Urinary bladder (tissue), 4 donors: ENCODE data around the gene OOSP3. TPM values are rescaled to one million over a fixed set of nuclear protein-coding genes. Genes with fewer than 3 reads are reported as not detected.
"Not testable (repeated sequence)": the region's sequence is repeated elsewhere in the genome, so short reads cannot be mapped to it uniquely, and the experiment has no call there.

Experiments
- DNase-seq: peaks from one replicate; pipeline ENCODE4 v3.0.0-alpha.2; 2015; ENCODE audit errors: extremely low spot score
- H3K27ac ChIP-seq: one replicate; pipeline ENCODE4 v1.5.1; 2013; ENCODE audit warnings: low read depth, mild to moderate bottlenecking, moderate library complexity
- H3K36me3 ChIP-seq: one replicate; pipeline ENCODE4 v1.6.1; 2013; ENCODE audit warnings: mild to moderate bottlenecking, moderate library complexity; ENCODE audit not compliant: insufficient read depth
- H3K4me1 ChIP-seq: one replicate; pipeline ENCODE4 v1.6.1; 2013; ENCODE audit warnings: mild to moderate bottlenecking, moderate library complexity; ENCODE audit not compliant: insufficient read depth
- H3K4me3 ChIP-seq: one replicate; pipeline ENCODE4 v1.5.1; 2013; ENCODE audit warnings: low read depth, low read length
- WGBS: extraction: QIAGEN DNeasy Blood & Tissue Kit; methylation state at CpG from one replicate; pipeline ENCODE4 v1.1.7; 2013; 5-methylcytosine and 5-hydroxymethylcytosine counted together
- polyA plus RNA-seq: library from polyadenylated mRNA; stranded (reverse); fragments of 200-250 nt; gene quantifications from one replicate; pipeline ENCODE4 v1.2.3, GENCODE V29; 2013
- total RNA-seq: library from RNA; depleted of rRNA; stranded (reverse); fragments of >200 nt; gene quantifications from one replicate; pipeline ENCODE4 v1.2.3, GENCODE V29; 2014
- donor health status: healthy with polysubstance abuse.
- donor health status: healthy.

OOSP3 gene
- not detected for total RNA-seq
- polyA plus RNA-seq, result not detected

GRCh38 chr11:59878575-59878974 lies at the start of gene OOSP3:
Gene OOSP3, plus strand, starts transcription at chr11:59878782. Its CDS starts 27 bp downstream, at chr11:59878809.
- no peak within 1 kb of the TSS for H3K4me3 ChIP-seq
- H3K4me1 ChIP-seq, result no peaks in the 10 kb centered on the region
- whole genome bisulfite sequencing, result 77% methylated on average over 5 of the region's 5 CpGs
- no peak within 1 kb of the TSS for H3K27ac ChIP-seq
- H3K36me3 ChIP-seq, result no peaks in the 10 kb centered on the region
- DNase-seq, result no peak

GRCh38 chr11:59829358-59829757 lies 49.2 kb upstream of the OOSP3 start:
- no peaks in the 10 kb centered on the region for H3K36me3 ChIP-seq
- no peak overlapping the region for H3K27ac ChIP-seq
- no peaks in the 10 kb centered on the region for H3K4me1 ChIP-seq
- no peak for DNase-seq
- no peak overlapping the region for H3K4me3 ChIP-seq
- 74% methylated on average over 3 of the region's 3 CpGs for WGBS

- no peak for DNase-seq
- WGBS, result 85% methylated on average over 2 of the region's 2 CpGs
- H3K4me1 ChIP-seq, result no peaks in the 10 kb centered on the region
These were observed 45.0 kb upstream of the OOSP3 start for GRCh38 chr11:59833602-59834001.

GRCh38 chr11:59839615-59840014 lies 39.0 kb upstream of the OOSP3 start:
- Histone ChIP-seq H3K4me3 (no peak overlapping the region), H3K36me3 (no peaks in the 10 kb centered on the region)
- DNase-seq, result no peak

More at GRCh38 chr11:59833602-59834001, 45.0 kb upstream of the OOSP3 start:
- Histone ChIP-seq H3K4me3 (no peak overlapping the region), H3K36me3 (no peaks in the 10 kb centered on the region), H3K27ac (no peak overlapping the region)

DNA sequence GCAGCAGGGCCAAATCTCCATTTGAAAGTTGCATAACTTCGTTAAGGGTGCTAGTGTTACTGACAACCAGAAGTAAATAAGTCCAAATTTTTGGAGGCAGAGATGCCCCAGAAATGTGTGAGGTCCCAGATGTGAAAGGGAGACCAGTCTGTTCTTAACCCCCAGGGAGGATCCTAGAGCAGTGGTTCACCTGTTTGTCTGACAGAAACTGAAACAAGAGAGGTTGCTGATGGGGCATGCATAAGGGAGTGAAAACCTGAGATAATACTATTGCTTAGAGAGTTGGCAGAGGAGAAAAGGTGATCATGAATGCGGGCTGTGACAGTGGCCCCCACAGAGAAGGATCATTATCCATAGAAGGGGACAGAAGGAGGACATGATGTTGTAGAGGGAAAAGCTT lies 37.1 kb upstream of the OOSP3 start:
- Histone ChIP-seq H3K27ac (no peak overlapping the region), H3K36me3 (no peaks in the 10 kb centered on the region), H3K4me3 (no peak overlapping the region), H3K4me1 (no peaks in the 10 kb centered on the region)
- DNase-seq, result no peak
- WGBS, result 90% methylated on average over 2 of the region's 2 CpGs

More at GRCh38 chr11:59839615-59840014, 39.0 kb upstream of the OOSP3 start:
- Histone ChIP-seq H3K4me1 (no peaks in the 10 kb centered on the region), H3K27ac (no peak overlapping the region)

DNA sequence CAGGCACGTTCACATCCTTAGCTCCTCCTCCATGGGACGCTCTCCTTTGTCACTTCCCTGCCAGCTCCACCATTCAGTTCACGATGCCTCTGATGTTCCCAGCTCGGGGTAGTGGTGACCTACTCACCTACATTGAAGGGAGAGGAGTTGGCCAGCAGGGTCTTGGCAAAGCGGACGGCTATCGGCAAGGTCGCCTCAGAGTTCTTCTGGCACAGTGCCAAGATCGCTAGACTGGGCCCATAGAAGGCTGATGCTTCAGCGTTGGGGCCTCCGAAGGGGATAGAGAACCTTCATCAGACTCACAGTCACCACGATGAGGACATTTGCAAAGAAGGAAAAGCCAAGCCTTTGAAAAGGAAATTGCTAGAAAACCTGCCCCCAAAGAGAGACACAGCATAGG lies 36.3 kb upstream of the OOSP3 start:
- no peaks in the 10 kb centered on the region for H3K36me3 ChIP-seq
- no peak for DNase-seq
- no peaks in the 10 kb centered on the region for H3K4me1 ChIP-seq
- no peak overlapping the region for H3K4me3 ChIP-seq
- no peak overlapping the region for H3K27ac ChIP-seq
- WGBS, result 75% methylated on average over 12 of the region's 12 CpGs

GRCh38 chr11:59845399-59845798 lies 33.2 kb upstream of the OOSP3 start, which contains the start of gene CBLIF:
Gene CBLIF, minus strand, starts transcription at chr11:59845499. Its CDS starts 46 bp downstream, at chr11:59845453.
- H3K4me3 ChIP-seq, result no peak within 1 kb of the TSS
- no peaks in the 10 kb centered on the region for H3K4me1 ChIP-seq
- no peaks in the 10 kb centered on the region for H3K36me3 ChIP-seq
- H3K27ac ChIP-seq, result no peak within 1 kb of the TSS
- DNase-seq, result no peak
- 84% methylated on average over 4 of the region's 4 CpGs for WGBS

- 55% methylated on average over 5 of the region's 5 CpGs for WGBS
- H3K36me3 ChIP-seq, result no peaks in the 10 kb centered on the region
- no peak for DNase-seq
These were observed 32.0 kb upstream of the OOSP3 start for GRCh38 chr11:59846556-59846955.

DNA sequence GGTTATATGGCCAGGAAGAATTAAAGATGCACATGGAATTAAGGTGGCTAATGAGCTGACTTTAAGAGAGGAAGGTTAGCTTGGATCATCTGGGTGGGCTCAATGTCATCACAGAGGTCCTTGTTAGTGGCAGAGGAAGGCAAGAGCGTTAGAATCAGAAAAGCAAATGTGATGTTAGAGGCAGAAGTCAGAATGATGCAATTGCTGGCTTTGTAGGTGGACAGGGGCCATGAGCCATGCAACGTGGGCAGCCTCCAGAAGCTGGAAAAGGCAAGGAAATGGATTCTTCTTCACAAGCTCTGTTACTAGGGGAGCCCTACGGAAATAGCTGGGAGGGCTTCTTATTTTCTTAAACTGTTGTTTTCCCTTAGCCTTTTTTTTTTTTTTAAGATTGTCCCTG lies 31.0 kb upstream of the OOSP3 start:
- H3K4me1 ChIP-seq, result no peaks in the 10 kb centered on the region
- H3K4me3 ChIP-seq, result no peak overlapping the region
- no peak overlapping the region for H3K27ac ChIP-seq
- WGBS, result 85% methylated on average over 3 of the region's 3 CpGs
- no peak for DNase-seq
- no peaks in the 10 kb centered on the region for H3K36me3 ChIP-seq

More at GRCh38 chr11:59846556-59846955, 32.0 kb upstream of the OOSP3 start:
- Histone ChIP-seq H3K27ac (no peak overlapping the region), H3K4me1 (no peaks in the 10 kb centered on the region), H3K4me3 (no peak overlapping the region)

DNA sequence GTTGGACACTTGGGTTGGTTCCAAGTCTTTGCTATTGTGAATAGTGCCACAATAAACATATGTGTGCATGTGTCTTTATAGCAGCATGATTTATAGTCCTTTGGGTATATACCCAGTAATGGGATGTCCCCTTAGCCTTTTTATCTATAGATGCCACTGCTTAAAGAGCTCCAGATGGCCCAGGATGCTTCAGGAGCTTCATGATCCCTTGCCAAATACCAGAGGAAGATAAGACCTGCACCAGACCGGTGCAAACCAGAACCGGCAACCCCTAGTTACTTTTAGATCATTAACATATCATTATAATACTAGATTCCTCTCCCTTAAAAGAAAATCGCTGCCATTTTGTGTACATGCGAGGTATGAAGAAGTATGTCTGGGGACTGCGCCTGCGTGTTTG lies 30.1 kb upstream of the OOSP3 start:
- not testable (repeated sequence) for H3K36me3 ChIP-seq, H3K27ac ChIP-seq, H3K4me1 ChIP-seq, H3K4me3 ChIP-seq, DNase-seq
- WGBS, result 81% methylated on average over 6 of the region's 6 CpGs

DNA sequence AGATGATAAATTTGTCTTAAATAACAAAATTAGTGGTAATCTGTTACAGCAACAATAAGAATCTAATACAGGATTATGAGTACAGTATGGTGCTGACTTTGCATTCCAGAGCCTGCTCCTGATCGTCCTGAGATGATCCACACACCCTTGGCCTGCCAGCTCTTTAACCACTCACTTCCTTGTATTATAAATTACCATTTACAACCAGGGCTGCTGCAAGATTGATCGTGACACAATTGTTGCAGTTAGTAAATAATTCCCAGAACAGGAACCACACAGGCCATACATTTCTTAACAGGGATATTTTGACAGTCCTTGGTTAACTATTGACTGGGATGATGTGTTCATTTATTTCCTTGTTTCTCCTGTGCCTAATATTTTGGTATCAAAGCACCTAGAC lies 29.5 kb upstream of the OOSP3 start:
- H3K27ac ChIP-seq, result no peak overlapping the region
- WGBS, result 23% methylated on average over 2 of the region's 2 CpGs

DNA sequence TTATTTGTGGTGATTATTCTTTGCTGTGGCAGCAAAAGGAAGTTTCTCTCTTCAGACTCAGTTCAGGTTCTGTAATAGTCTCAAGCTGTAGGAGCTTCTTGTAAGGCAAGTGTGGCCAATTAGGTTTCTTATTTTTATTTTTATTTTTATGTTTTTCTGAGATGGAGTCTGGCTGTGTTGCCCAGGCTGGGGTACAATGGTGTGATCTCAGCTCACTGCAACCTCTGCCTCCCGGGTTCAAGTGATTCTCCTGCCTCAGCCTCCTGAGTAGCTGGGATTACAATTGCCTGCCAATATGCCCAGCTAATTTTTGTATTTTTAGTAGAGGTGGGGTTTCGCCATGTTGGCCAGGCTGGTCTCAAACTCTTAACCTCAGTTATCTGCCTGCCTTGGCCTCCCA lies 29.0 kb upstream of the OOSP3 start:
- not testable (repeated sequence) for H3K4me3 ChIP-seq, H3K27ac ChIP-seq, H3K36me3 ChIP-seq, H3K4me1 ChIP-seq, DNase-seq
- WGBS, result 84% methylated on average over 2 of the region's 2 CpGs

More for the DNA sequence above, 29.5 kb upstream of the OOSP3 start:
- H3K4me1 ChIP-seq, result no peaks in the 10 kb centered on the region
- no peaks in the 10 kb centered on the region for H3K36me3 ChIP-seq
- no peak overlapping the region for H3K4me3 ChIP-seq
- DNase-seq, result no peak

DNA sequence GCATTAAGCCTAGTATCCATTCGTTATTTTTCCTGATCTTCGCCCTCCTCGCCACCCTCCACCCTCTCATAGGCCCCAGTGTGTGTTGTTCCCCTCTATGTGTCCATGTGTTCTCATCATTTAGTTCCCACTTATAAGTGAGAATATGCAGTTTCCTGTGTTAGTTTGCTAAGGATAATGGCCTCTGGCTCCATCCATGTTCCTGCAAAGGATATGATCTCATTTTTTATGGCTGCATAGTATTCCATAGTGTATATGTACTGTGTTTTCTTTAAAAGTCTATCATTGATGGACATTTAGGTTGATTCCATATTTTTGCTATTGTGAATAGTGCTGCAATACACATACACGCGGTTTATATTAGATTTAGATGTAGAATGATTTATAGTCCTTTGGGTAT lies 27.2 kb upstream of the OOSP3 start:
- not testable (repeated sequence) for H3K36me3 ChIP-seq, DNase-seq, H3K4me3 ChIP-seq, H3K27ac ChIP-seq, H3K4me1 ChIP-seq
- WGBS, result 92% methylated on average over 5 of the region's 5 CpGs

GRCh38 chr11:59854871-59855270 lies 23.7 kb upstream of the OOSP3 start:
- WGBS, result 54% methylated on average over 2 of the region's 2 CpGs
- H3K27ac ChIP-seq, result no peak overlapping the region
- no peaks in the 10 kb centered on the region for H3K4me1 ChIP-seq

More at GRCh38 chr11:59854871-59855270, 23.7 kb upstream of the OOSP3 start:
- no peaks in the 10 kb centered on the region for H3K36me3 ChIP-seq
- no peak for DNase-seq
- no peak overlapping the region for H3K4me3 ChIP-seq
